ENCODE measurements around the gene CTBP1. TPM values are rescaled to one million over a fixed set of nuclear protein-coding genes. Genes with fewer than 3 reads are reported as not detected.

Gene CTBP1
- total and polyA plus RNA-seq, 9 of the 15 experiments (the other 6 are each of a cell fraction or from before 2014, with no cell fraction given) = 14.5 to 162 (median 68.2) TPM

- Histone ChIP-seq H3K4me3 (no peak overlapping the region), H3K4me2 (ENCODE audit: insufficient read depth, low read length) (no peak overlapping the region), H3K36me3 (ENCODE audit: control insufficient read depth, insufficient read depth, low read length) (no peaks in the 10 kb centered on the region), H3K79me2 (ENCODE audit: control insufficient read depth, insufficient read depth, low read length) (no peaks in the 10 kb centered on the region), H3K27me3 (ENCODE audit: control insufficient read depth in 2 of 2, insufficient read depth in 2 of 2, low read length in 2 of 2) (no peaks in the 10 kb centered on the region; a peak in 2 of 5 replicates), H3K4me1 (replicated peaks in 1 of 2; ENCODE audit: control insufficient read depth in 2 of 2, insufficient read depth in 2 of 2, low read length in 2 of 2) (peaks cover under 1 to 1% of the 10 kb centered on the region in 2 experiments; a peak in 4 of 5 replicates), H3K9me1 (ENCODE audit: control insufficient read depth, insufficient read depth, low read length) (no peaks in the 10 kb centered on the region), H2AFZ (ENCODE audit: low read depth, low read length) (no peak overlapping the region), H4K20me1 (replicated peaks; ENCODE audit: control insufficient read depth, insufficient read depth, low read length) (no peaks in the 10 kb centered on the region), H3K9ac (ENCODE audit: insufficient read depth in 1 of 2, low read depth in 2 of 2, low read length in 2 of 2) (no peak overlapping the region), H3K27ac (ENCODE audit: extremely low read depth, low read depth, low read length) (no peak overlapping the region), H3K9me3 (replicated peaks; ENCODE audit: control insufficient read depth, insufficient read depth, low read depth, low read length) (peaks cover 8% of the 10 kb centered on the region)
- no TSS peak for BruUV-seq (replicated peaks)
- CTCF ChIA-PET (ENCODE audit: low intra/inter-chr PET ratio) = interaction anchor here (0.6 kb wide), 1 partner anchor 26 kb away, joined by 3 read pairs; no protein-coding TSS in a partner anchor
- no peak for ATAC-seq
- no peak for FAIRE-seq
- POLR2A ChIA-PET = interaction anchor here (0.7 to 0.9 kb wide), 2 partner anchors 21 to 63 kb away, joined by 3 read pairs; no protein-coding TSS in a partner anchor
- in situ Hi-C loops (cut with MboI) = no loop called here
- intact Hi-C loops (cut with micrococcal nuclease) = no loop called here
- DNase-seq (ENCODE audit: extremely low read depth in 1 of 4, low spot score in 3 of 4) = no peak
- 9% methylated on average over 6 of the region's 6 CpGs for WGBS (ENCODE audit: insufficient coverage, low coverage, missing lambda C conversion rate)
- TF ChIP-seq PHB (CRISPR knock-in tag; IDR thresholded peaks at IDR 0.05) (no peak), ZNF77 (CRISPR knock-in tag; IDR thresholded peaks at IDR 0.05) (no peak), KDM1A (IDR thresholded peaks at IDR 0.05) (no peak), PTBP1 (IDR thresholded peaks at IDR 0.05; ENCODE audit: low read depth, low read length) (no peak), NR2C1 (IDR thresholded peaks at IDR 0.05) (no peak), NR2C1 (tag; IDR thresholded peaks at IDR 0.05) (no peak), ZNF57 (CRISPR knock-in tag; IDR thresholded peaks at IDR 0.05) (no peak), ZNF175 (CRISPR knock-in tag; IDR thresholded peaks at IDR 0.05; ENCODE audit: low read depth) (no peak), MAFK (IDR thresholded peaks at IDR 0.05; ENCODE audit: low read length) (no peak), FOSL1 (tag; conservative IDR thresholded peaks at IDR 0.05) (no peak), ADNP (tag; IDR thresholded peaks at IDR 0.05) (no peak), RBM34 (IDR thresholded peaks at IDR 0.05; ENCODE audit: borderline replicate concordance, insufficient read depth, low read length) (no peak), STAT5A (IDR thresholded peaks at IDR 0.05; ENCODE audit: borderline replicate concordance, low read length) (no peak), STAT6 (CRISPR knock-in tag; IDR thresholded peaks at IDR 0.05) (no peak), ZBTB34 (CRISPR knock-in tag; IDR thresholded peaks at IDR 0.05) (no peak), HSF4 (CRISPR knock-in tag; IDR thresholded peaks at IDR 0.05; ENCODE audit: borderline replicate concordance) (no peak), TCFL5 (CRISPR knock-in tag; conservative IDR thresholded peaks at IDR 0.05) (no peak), MAFG (tag; conservative IDR thresholded peaks at IDR 0.05) (no peak)
- TF ChIP-seq, protein P1, sequence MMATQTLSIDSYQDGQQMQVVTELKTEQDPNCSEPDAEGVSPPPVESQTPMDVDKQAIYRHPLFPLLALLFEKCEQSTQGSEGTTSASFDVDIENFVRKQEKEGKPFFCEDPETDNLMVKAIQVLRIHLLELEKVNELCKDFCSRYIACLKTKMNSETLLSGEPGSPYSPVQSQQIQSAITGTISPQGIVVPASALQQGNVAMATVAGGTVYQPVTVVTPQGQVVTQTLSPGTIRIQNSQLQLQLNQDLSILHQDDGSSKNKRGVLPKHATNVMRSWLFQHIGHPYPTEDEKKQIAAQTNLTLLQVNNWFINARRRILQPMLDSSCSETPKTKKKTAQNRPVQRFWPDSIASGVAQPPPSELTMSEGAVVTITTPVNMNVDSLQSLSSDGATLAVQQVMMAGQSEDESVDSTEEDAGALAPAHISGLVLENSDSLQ (IDR thresholded peaks at IDR 0.05) = no peak
Observed at GRCh38 chr4:1183985-1184773, 64.8 kb downstream of the CTBP1 start.

Data from K562 (cell line).